ENCODE results near the gene ZNF331.
A peak's percentile ranks its signal among the peaks of the same experiment; 100 is the strongest.
"Not testable (repeated sequence)": the region's sequence is repeated elsewhere in the genome, so short reads cannot be mapped to it uniquely, and the experiment has no call there.

The ZNF331 gene

GRCh38 chr19:53537521-53538377 is at the start of gene ZNF331:
ZNF331 (plus strand) TSS chr19:53538145; CDS start chr19:53569377, 31,232 bp downstream.
- DNase-seq (ENCODE audit: low read depth in 2 of 2), result peak; percentile 80 to 84

- DNase-seq (ENCODE audit: low read depth in 2 of 2), result no peak
These were observed 45.8 kb upstream of the ZNF331 start for GRCh38 chr19:53492153-53492552.

GRCh38 chr19:53497311-53498023 is 40.5 kb upstream of the ZNF331 start:
- DNase-seq (ENCODE audit: low read depth in 2 of 2), result not testable (repeated sequence)

GRCh38 chr19:53498024-53498395 is 39.9 kb upstream of the ZNF331 start:
- not testable (repeated sequence) for DNase-seq (ENCODE audit: low read depth in 2 of 2)

- not testable (repeated sequence) for DNase-seq (ENCODE audit: low read depth in 2 of 2)
These were observed 34.8 kb upstream of the ZNF331 start for GRCh38 chr19:53503151-53503550.

- DNase-seq (ENCODE audit: low read depth in 2 of 2), result not testable (repeated sequence)
These were observed 34.1 kb upstream of the ZNF331 start for GRCh38 chr19:53503671-53504364.

GRCh38 chr19:53504365-53504703 is 33.6 kb upstream of the ZNF331 start:
- DNase-seq (ENCODE audit: low read depth in 2 of 2), result not testable (repeated sequence)

GRCh38 chr19:53504885-53505284 is 33.1 kb upstream of the ZNF331 start:
- DNase-seq (ENCODE audit: low read depth in 2 of 2), result no peak

- no peak for DNase-seq (ENCODE audit: low read depth in 2 of 2)
These were observed 31.2 kb upstream of the ZNF331 start for GRCh38 chr19:53506728-53507127.

GRCh38 chr19:53507523-53508442 is 30.2 kb upstream of the ZNF331 start:
- DNase-seq (ENCODE audit: low read depth in 2 of 2), result no peak

GRCh38 chr19:53509443-53509842 is 28.5 kb upstream of the ZNF331 start:
- DNase-seq (ENCODE audit: low read depth in 2 of 2), result no peak

GRCh38 chr19:53509845-53510244 is 28.1 kb upstream of the ZNF331 start:
- no peak for DNase-seq (ENCODE audit: low read depth in 2 of 2)

GRCh38 chr19:53511357-53511756 is 26.6 kb upstream of the ZNF331 start:
- DNase-seq (ENCODE audit: low read depth in 2 of 2), result no peak

- no peak for DNase-seq (ENCODE audit: low read depth in 2 of 2)
These were observed 26.0 kb upstream of the ZNF331 start for GRCh38 chr19:53511933-53512374.

GRCh38 chr19:53515047-53515446 is 22.9 kb upstream of the ZNF331 start:
- DNase-seq (ENCODE audit: low read depth in 2 of 2), result not testable (repeated sequence)

- no peak for DNase-seq (ENCODE audit: low read depth in 2 of 2)
These were observed 20.7 kb upstream of the ZNF331 start for GRCh38 chr19:53517114-53517741.

- no peak for DNase-seq (ENCODE audit: low read depth in 2 of 2)
These were observed 19.8 kb upstream of the ZNF331 start for GRCh38 chr19:53518121-53518520.

GRCh38 chr19:53518716-53519115 is 19.2 kb upstream of the ZNF331 start:
- no peak for DNase-seq (ENCODE audit: low read depth in 2 of 2)

GRCh38 chr19:53519446-53519845 is 18.5 kb upstream of the ZNF331 start:
- no peak for DNase-seq (ENCODE audit: low read depth in 2 of 2)

GRCh38 chr19:53520163-53520546 is 17.8 kb upstream of the ZNF331 start:
- DNase-seq (ENCODE audit: low read depth in 2 of 2), result no peak

All from stimulated activated CD8-positive, alpha-beta memory T cell treated with anti-CD3 and anti-CD28 coated beads, Interleukin-15, amount 100 ng/mL, for 48 hours (primary cell).